WERI-Rb-1 (cell line): ENCODE data around the gene UBAC1.

ENCODE experiments used
- DNase-seq: peaks from one replicate; pipeline ENCODE4 v3.0.0-alpha.2; 2020
- H3K27ac ChIP-seq: fragments of 250-450 bp; sonication (Bioruptor Pico); 2 replicates; pipeline ENCODE4 v1.5.1; 2020; ENCODE audit warnings: mild to moderate bottlenecking, moderate library complexity
- H3K27me3 ChIP-seq: fragments of 250-450 bp; sonication (Bioruptor Pico); 2 replicates; pipeline ENCODE4 v1.5.1; 2021; ENCODE audit warnings: mild to moderate bottlenecking, low read depth, moderate library complexity; ENCODE audit not compliant: insufficient read depth, severe bottlenecking
- H3K36me3 ChIP-seq: fragments of 250-450 bp; sonication (Bioruptor Pico); 2 replicates; pipeline ENCODE4 v1.5.1; 2020; ENCODE audit warnings: mild to moderate bottlenecking, moderate library complexity
- H3K4me3 ChIP-seq: 2 replicates; pipeline ENCODE4 v1.5.1; 2011; ENCODE audit warnings: low read depth, mild to moderate bottlenecking, control low read depth, low read length
- H3K9me3 ChIP-seq: fragments of 250-450 bp; sonication (Bioruptor Pico); 2 replicates; pipeline ENCODE4 v1.5.1; 2021; ENCODE audit warnings: mild to moderate bottlenecking, moderate library complexity; ENCODE audit not compliant: severe bottlenecking
- TF ChIP-seq, protein P1 (sequence below): IDR thresholded peaks from 2 replicates; pipeline ENCODE4 v1.5.1; 2011; ENCODE audit warnings: low read depth, mild to moderate bottlenecking, control low read depth, inconsistent platforms, low read length

Gene UBAC1

DNA sequence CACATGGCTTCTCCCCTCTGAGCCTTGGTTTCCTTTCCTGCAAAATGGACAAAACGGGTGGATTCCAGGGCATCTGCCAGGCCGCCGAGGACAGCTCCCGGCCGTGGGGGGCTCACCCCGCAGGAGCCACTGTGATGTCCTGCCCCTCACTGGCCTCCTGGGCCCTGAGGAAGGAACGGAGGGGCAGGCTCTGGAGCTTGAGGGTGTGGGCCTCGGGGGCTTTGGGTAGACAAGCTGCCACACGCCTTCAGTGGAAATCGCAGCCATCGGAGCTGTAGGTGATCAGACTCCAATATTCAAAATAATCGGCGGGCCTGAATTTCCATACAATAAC lies 32.2 kb upstream of the UBAC1 start:
- Histone ChIP-seq H3K27ac (peak overlapping the region; percentile 98), H3K36me3 (no peaks in the 10 kb centered on the region), H3K4me3 (peak overlapping the region; percentile 54), H3K27me3 (no peaks in the 10 kb centered on the region), H3K9me3 (no peaks in the 10 kb centered on the region)
- TF ChIP-seq, protein P1, sequence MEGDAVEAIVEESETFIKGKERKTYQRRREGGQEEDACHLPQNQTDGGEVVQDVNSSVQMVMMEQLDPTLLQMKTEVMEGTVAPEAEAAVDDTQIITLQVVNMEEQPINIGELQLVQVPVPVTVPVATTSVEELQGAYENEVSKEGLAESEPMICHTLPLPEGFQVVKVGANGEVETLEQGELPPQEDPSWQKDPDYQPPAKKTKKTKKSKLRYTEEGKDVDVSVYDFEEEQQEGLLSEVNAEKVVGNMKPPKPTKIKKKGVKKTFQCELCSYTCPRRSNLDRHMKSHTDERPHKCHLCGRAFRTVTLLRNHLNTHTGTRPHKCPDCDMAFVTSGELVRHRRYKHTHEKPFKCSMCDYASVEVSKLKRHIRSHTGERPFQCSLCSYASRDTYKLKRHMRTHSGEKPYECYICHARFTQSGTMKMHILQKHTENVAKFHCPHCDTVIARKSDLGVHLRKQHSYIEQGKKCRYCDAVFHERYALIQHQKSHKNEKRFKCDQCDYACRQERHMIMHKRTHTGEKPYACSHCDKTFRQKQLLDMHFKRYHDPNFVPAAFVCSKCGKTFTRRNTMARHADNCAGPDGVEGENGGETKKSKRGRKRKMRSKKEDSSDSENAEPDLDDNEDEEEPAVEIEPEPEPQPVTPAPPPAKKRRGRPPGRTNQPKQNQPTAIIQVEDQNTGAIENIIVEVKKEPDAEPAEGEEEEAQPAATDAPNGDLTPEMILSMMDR: no peak
- DNase-seq: no peak

DNA sequence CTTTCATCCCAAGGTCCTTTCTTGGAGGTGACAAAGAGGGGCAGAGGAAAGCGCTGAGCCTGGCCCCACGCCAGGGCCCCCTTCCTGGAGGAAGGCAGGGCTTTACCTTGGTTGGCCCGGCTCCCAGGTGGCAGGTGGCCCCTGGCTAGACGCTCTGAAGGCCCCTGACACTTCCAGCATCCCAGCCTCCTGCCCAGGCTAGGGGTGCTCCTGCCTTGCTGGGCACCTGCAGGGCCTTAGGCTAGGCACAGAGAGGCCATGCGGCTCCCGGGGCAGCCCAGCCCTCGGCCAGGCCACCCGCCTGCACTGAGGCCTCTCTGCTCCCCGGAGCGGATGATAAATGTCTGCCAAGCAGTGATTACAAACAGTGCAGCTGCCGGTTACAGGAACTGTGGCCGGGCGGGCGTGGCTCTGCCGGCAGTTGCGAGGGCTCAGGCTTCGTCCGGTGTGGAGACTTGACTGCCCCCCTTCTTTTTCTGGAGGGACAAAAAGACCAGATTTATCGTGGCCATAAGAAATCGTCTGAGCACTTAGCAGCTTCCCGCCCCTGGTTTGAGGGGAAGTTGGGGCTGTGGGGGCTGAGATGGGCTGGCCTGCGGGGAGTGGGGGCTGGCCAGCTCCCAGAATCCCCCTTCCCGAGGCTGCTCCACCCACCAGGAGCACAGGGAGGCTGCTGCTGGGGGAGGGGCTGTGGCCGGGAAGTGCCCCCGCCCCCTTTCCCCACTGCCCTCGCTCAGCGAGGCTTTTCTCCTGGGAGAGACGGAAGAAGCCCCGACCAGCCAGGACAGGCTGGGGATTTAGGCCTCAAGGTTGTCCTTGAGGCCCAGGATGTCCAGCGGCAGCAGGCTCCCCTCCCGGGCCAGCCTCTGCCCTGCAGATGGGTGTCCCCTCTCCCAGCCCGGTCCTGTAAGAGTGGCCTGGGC lies 31.6 kb upstream of the UBAC1 start:
- TF ChIP-seq, protein P1: no peak
- H3K4me3 ChIP-seq: peak overlapping the region; percentile 54
- no peaks in the 10 kb centered on the region for H3K27me3 ChIP-seq
- peak; percentile 93 for DNase-seq
- no peaks in the 10 kb centered on the region for H3K9me3 ChIP-seq
- H3K36me3 ChIP-seq: no peaks in the 10 kb centered on the region
- peak overlapping the region; percentile 98 for H3K27ac ChIP-seq

DNA sequence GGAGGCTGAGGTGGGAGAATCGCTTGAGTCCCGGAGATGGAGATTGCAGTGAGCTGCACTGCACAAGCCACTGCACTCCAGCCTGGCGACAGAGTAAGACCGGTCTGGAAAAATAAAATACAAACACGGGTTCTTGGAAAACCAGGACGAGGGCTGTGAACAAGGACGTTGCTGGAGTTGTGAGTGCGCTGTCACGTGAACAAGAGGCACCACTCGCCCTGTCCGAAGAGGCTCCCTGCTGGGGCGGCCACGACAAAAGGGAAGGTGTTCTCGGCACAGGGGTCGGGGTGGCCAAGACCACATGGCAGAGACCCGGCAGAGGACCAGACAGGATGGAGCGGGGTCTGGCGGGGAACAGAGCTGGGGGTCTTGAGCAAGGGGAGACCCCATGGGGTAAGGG lies 30.6 kb upstream of the UBAC1 start:
- Histone ChIP-seq H3K27me3 (no peaks in the 10 kb centered on the region), H3K4me3 (no peak overlapping the region), H3K27ac (peak overlapping the region; percentile 98), H3K36me3 (no peaks in the 10 kb centered on the region), H3K9me3 (no peaks in the 10 kb centered on the region)
- TF ChIP-seq, protein P1: no peak
- no peak for DNase-seq

DNA sequence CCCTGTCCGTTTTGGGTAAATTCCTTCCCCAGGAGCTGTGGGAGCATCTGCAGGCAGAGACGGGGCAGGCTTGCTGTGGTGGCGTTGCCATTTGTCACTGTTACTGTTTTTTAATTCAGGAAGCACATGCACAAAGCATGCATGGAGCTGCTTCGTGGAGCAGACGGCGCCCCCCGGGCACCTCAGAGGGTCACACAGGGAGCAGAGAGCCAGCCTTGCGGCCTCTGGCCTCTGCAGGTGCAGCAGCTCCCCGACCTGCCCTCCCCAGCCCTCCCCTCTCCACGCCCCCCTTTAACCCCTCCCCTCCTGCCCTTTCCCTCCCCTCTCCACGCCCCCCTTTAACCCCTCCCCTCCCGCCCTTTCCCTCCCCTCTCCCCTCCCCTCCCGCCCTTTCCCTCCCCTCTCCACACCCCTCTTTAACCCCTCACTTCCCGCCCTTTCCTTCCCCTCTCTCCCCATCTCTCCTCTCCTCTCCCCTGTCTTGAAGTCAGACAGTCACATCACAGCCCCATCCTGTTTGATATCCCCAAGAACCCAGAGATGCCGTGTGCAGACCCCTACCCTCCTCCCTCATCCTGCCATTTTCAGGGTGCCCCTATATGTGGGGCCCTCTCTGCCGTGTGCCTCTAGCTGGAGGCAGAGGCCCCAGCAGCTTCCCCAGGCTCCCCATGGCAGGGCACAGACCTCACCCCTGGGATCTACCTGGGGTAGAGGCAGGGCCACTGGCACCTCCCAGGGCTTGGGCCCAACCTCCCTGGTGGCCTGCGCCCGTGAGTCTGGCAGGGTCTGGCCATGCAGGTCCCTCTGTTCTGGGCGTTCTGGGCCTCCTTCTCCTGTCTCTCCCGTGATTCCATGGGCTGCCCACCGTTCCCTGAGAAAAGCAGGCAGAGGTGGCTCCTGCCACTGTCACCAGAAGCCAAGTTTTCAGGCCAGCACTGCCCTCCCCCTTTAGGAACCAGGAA lies 29.6 kb upstream of the UBAC1 start:
- Histone ChIP-seq H3K4me3 (no peak overlapping the region), H3K27ac (peak overlapping the region; percentile 98), H3K27me3 (no peaks in the 10 kb centered on the region), H3K9me3 (no peaks in the 10 kb centered on the region), H3K36me3 (no peaks in the 10 kb centered on the region)
- TF ChIP-seq, protein P1: no peak
- peak; percentile 82 for DNase-seq

DNA sequence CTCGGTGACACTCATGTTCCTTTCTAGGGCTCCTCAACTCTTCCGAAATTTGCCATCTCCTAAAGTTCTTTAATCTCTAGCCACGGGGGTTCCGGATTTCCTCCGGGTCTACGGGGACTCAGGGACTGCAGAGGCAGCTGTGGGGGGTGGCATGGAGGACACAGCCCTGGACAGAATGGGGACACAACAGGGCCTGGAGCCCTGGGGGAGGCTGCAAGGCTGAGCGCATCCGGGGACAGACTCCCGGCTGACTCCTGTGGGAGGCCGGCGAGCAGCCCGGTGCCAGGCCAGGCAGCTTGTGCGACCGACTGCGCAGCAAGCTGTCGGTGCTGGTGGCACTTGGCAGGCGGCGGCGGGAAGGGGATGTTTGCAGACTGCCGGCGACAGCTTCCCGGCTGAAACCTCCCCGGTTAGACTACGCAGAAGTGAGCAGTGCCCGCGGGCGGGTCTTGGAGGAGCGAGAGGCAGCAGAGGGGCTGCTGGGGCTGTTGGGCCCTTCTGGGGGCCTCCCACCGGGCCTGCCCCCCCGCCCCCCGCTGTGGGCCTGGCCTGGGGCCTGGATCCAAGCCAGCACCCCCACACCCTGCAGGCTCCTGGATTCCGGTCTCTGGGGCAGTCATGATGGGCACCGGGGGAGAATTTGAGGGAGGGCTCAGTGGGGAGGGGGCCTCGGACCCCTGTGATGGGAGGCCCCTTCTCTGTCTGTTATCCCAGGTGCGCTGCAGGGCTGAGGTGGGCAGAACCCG lies 28.7 kb upstream of the UBAC1 start:
- DNase-seq: no peak
- Histone ChIP-seq H3K4me3 (no peak overlapping the region), H3K9me3 (no peaks in the 10 kb centered on the region), H3K36me3 (no peaks in the 10 kb centered on the region), H3K27me3 (no peaks in the 10 kb centered on the region), H3K27ac (no peak overlapping the region)
- TF ChIP-seq, protein P1: no peak
